Esophagus muscularis mucosa (tissue), 4 donors: ENCODE results near the gene EPN1. TPM values are rescaled to one million over a fixed set of nuclear protein-coding genes. Genes with fewer than 3 reads are reported as not detected.

Experiments used
- DNase-seq: peaks from one replicate; pipeline ENCODE4 v3.0.0-alpha.2; 2017; ENCODE audit errors: extremely low spot score
- H3K27ac ChIP-seq, 4 donors: fragments of 200-600 bp; sonication (generic); replicated peaks in 1 of 4; 1 replicate in 3 of 4; 2 replicates in 1 of 4; pipeline ENCODE4 v1.5.1; 2016 to 2019; ENCODE audit warnings: mild to moderate bottlenecking in 1 of 4
- H3K27me3 ChIP-seq, 4 donors: fragments of 200-600 bp; sonication (generic); one replicate each; pipeline versions ENCODE4 v1.5.1 to v1.6.0; 2016 to 2019
- H3K36me3 ChIP-seq, 4 donors: fragments of 200-600 bp; sonication (generic); one replicate each; pipeline ENCODE4 v1.5.1; 2016 to 2019
- H3K4me1 ChIP-seq, 4 donors: fragments of 200-600 bp; sonication (generic); one replicate each; pipeline ENCODE4 v1.5.1; 2016 to 2019
- H3K4me3 ChIP-seq, 4 donors: fragments of 200-600 bp; sonication (generic); 1 replicate in 2 of 4; 2 replicates in 2 of 4; pipeline ENCODE4 v1.5.1; 2016 to 2019; ENCODE audit warnings: mild to moderate bottlenecking in 4 of 4, moderate library complexity in 1 of 4
- H3K9me3 ChIP-seq, 4 donors: fragments of 200-600 bp; sonication (generic); 1 replicate in 3 of 4; 2 replicates in 1 of 4; pipeline ENCODE4 v1.5.1; 2016 to 2019
- CTCF ChIP-seq, 3 experiments: fragments of 200-600 bp in 2 of 3; fragments of 450-650 bp in 1 of 3; sonication (generic) in 2 of 3; IDR thresholded peaks; one replicate each; pipeline ENCODE4 v1.5.1; 2017 to 2019; ENCODE audit warnings: antibody characterized with exemption in 3 of 3, mild to moderate bottlenecking in 2 of 3, moderate library complexity in 1 of 3
- EP300 ChIP-seq: sonication (generic); formaldehyde crosslinking; IDR thresholded peaks from one replicate; pipeline ENCODE4 v1.6.1; 2017; ENCODE audit warnings: antibody characterized with exemption
- POLR2A ChIP-seq: fragments of 450-650 bp; IDR thresholded peaks from one replicate; pipeline ENCODE4 v1.6.1; 2017; ENCODE audit warnings: antibody characterized with exemption, moderate library complexity, mild to moderate bottlenecking, low read depth
- POLR2AphosphoS5 ChIP-seq, 2 donors: sonication (generic); formaldehyde crosslinking; IDR thresholded peaks; one replicate each; pipeline ENCODE4 v1.6.1; 2017; ENCODE audit warnings: antibody characterized with exemption in 2 of 2
- WGBS: methylation state at CpG from one replicate; pipeline ENCODE4 v1.1.5; 2018; 5-methylcytosine and 5-hydroxymethylcytosine counted together
- intact Hi-C: fragments of 100-400 bp; cut with DNase I; formaldehyde crosslinking; loops from one replicate; pipeline ENCODE4 v1.15.1; 2023
- total RNA-seq, 4 donors: library from RNA; depleted of rRNA; stranded (reverse); fragments of >200 nt; gene quantifications; one replicate each; pipeline versions ENCODE4 v1.1.0 to v1.2.1, GENCODE V29; 2016

EPN1 gene
- total RNA-seq, 4 donors from 2014 or later = 30.7 to 176 (median 104) TPM

DNA sequence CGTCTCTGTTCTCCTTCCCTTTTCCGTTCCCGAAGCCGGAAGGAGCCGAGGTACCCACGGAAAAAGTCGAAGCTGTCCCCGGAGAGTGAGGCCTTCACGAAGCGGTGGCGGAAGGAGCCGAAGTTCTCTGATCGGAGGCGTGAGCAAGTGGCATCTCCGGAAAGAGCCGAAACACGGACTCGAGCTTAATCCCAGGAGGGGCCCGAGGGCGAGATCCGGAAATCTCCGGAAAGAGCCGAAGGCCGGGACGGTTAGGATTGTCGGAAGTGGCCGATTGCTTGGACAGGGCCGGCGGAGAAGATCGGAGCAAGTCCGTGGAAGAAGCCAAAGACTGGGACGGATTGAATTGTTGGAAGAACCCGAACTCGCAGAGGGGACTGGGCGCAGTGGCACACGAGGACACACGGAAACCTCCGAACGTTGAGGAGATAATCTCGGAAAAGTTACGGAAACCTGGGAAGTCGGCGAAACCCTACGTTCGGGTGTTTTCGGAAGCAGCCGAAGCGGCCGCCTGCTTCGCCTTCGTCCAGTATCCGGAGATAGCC, 20.6 kb upstream of the EPN1 start:
- Histone ChIP-seq H3K27me3 (no peaks in the 10 kb centered on the region), H3K9me3 (no peaks in the 10 kb centered on the region), H3K4me3 (peak overlapping the region; percentile 78 to 100 (median 92)), H3K27ac (peak overlapping the region; percentile 97 to 100 (median 98)), H3K4me1 (peaks cover 48 to 68% (median 56%) of the 10 kb centered on the region in 4 donors), H3K36me3 (peaks cover 1 to 34% (median 15%) of the 10 kb centered on the region in 4 donors)
- TF ChIP-seq CTCF (IDR thresholded peaks at IDR 0.05) (no peak), POLR2AphosphoS5 (IDR thresholded peaks at IDR 0.05) (no peak)
- intact Hi-C loops = loop anchor here (10.0 kb wide), 1 partner anchor 540 kb away; the partner anchor contains the start of gene PPP1R12C
- 0% methylated on average over 37 of the region's 52 CpGs for WGBS
- peak; percentile 100 for DNase-seq

DNA sequence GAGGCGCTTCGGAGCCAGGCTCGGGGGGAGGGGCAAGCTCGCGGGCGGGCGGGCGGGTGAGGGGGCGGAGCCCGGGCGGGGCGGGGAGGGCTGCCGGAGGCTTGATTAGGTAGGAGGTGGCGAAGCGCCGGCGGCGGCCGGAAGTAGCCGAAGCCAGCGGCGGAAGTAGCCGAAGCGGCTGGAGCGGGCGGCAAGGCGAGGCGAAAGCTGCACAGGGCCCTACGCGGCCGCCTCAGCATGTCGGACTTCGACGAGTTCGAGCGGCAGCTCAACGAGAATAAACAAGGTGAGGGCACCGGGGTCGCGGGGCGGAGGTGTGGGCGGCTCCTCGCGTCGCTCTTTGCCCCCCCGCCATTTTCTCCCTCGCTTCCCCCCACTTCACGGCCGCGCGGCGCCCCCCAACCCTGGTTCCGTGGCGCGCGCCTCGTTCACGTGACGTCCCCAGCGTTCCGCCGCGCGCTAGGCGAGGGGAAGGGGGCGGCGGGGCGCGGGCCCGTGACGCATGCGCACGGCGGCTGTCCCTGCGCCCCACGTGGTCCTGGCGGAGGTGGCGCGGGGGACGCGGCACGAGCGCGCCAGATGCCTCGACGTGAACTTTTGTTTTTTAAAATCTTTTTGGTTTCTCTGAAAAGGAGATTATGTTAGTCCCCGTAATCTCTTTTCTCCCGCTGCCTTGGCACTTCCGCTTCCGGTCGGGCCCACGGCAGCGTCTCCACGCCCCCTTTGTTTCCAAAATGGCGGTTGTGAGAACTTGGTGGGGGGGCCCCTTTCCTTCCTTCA, 20.0 kb upstream of the EPN1 start, which contains the start of gene U2AF2:
Gene U2AF2, plus strand, starts transcription at position 168 of the 780 bp plus-strand sequence. Its CDS starts 70 bp downstream, at position 238.
- H3K36me3 ChIP-seq = peaks cover 7 to 39% (median 22%) of the 10 kb centered on the region in 4 donors
- peaks cover 52 to 68% (median 57%) of the 10 kb centered on the region in 4 donors for H3K4me1 ChIP-seq

DNA sequence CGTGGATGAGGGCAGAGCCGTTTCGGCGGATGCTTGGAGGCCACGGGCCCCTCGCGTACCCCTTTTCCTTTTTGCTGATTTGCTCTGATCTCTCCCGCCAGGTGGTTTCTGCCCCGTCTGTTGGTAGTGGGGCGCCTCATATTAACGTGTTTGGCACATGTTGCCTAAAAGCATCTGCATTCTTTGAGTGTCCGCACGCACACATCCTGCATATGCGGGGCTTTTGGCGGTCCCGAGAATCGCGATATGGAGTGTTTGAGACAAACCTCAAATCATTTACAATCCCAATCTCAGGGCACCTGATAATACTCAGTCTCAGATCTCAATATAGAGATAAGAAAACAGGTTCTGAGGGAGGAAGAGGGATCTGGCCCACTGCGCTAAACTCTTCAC, 19.4 kb upstream of the EPN1 start:
- peaks cover 13 to 39% (median 27%) of the 10 kb centered on the region in 4 donors for H3K36me3 ChIP-seq
- H3K27ac ChIP-seq = peak overlapping the region; percentile 97 to 100 (median 98)
- TF ChIP-seq EP300 = no peak
- no peak for TF ChIP-seq POLR2A
- TF ChIP-seq POLR2AphosphoS5 (IDR thresholded peaks at IDR 0.05) = no peak
- no peak for TF ChIP-seq CTCF (IDR thresholded peaks at IDR 0.05)
- WGBS = 0% methylated on average over 19 of the region's 19 CpGs
- DNase-seq = no peak
- peaks cover 52 to 68% (median 62%) of the 10 kb centered on the region in 4 donors for H3K4me1 ChIP-seq
- peak overlapping the region; percentile 78 to 100 (median 92) for H3K4me3 ChIP-seq
- H3K9me3 ChIP-seq = no peaks in the 10 kb centered on the region
- intact Hi-C loops = loop anchor here (2.0 to 10.0 kb wide), 2 partner anchors 17 to 541 kb away; partner anchors contain the start of gene PPP1R12C
- H3K27me3 ChIP-seq = no peaks in the 10 kb centered on the region

More for the DNA sequence above, 20.0 kb upstream of the EPN1 start, which contains the start of gene U2AF2:
- no peaks in the 10 kb centered on the region for H3K27me3 ChIP-seq
- peak; percentile 98 for DNase-seq
- peak within 1 kb of the TSS; percentile 97 to 100 (median 98) for H3K27ac ChIP-seq
- intact Hi-C loops = loop anchor here (10.0 kb wide), 1 partner anchor 540 kb away; the partner anchor contains the start of gene PPP1R12C
- H3K9me3 ChIP-seq = no peaks in the 10 kb centered on the region
- H3K4me3 ChIP-seq = peak within 1 kb of the TSS; percentile 78 to 100 (median 92)
- under 1% methylated on average over 45 of the region's 95 CpGs for WGBS
- TF ChIP-seq CTCF (IDR thresholded peaks at IDR 0.05) (peak in 1 of 3 experiments; percentile 8), POLR2AphosphoS5 (IDR thresholded peaks at IDR 0.05) (peak; percentile 36 to 87), EP300 (no peak), POLR2A (peak; percentile 39)

GRCh38 chr19:55656552-55656951, 18.5 kb upstream of the EPN1 start:
- intact Hi-C loops = loop anchor here (2.0 to 10.0 kb wide), 2 partner anchors 16 to 542 kb away; partner anchors contain the start of gene PPP1R12C
- H3K27me3 ChIP-seq = no peaks in the 10 kb centered on the region
- DNase-seq = no peak
- peaks cover 22 to 40% (median 32%) of the 10 kb centered on the region in 4 donors for H3K36me3 ChIP-seq
- TF ChIP-seq POLR2A (no peak), POLR2AphosphoS5 (IDR thresholded peaks at IDR 0.05) (no peak), CTCF (IDR thresholded peaks at IDR 0.05) (no peak), EP300 (no peak)
- H3K9me3 ChIP-seq = no peaks in the 10 kb centered on the region
- peaks cover 52 to 71% (median 63%) of the 10 kb centered on the region in 4 donors for H3K4me1 ChIP-seq
- WGBS = 58% methylated on average over 7 of the region's 7 CpGs
- H3K4me3 ChIP-seq = peak overlapping the region; percentile 78 to 100 (median 92)
- no peak overlapping the region for H3K27ac ChIP-seq
